ENCODE data around the gene PGC. TPM values are rescaled to one million over a fixed set of nuclear protein-coding genes. Genes with fewer than 3 reads are reported as not detected.

The PGC gene
- total RNA-seq, 2 donors from 2014 or later: not detected

GRCh38 chr6:41746107-41746506 is 1.1 kb downstream of the PGC start:
- DNase-seq (ENCODE audit: low spot score): no peak
- no peak for TF ChIP-seq CTCF (IDR thresholded peaks at IDR 0.05)
- Histone ChIP-seq H3K27ac (no peak overlapping the region), H3K4me3 (no peak overlapping the region), H3K4me1 (no peaks in the 10 kb centered on the region), H3K9me3 (no peaks in the 10 kb centered on the region), H3K36me3 (no peaks in the 10 kb centered on the region), H3K27me3 (no peaks in the 10 kb centered on the region)

- Histone ChIP-seq H3K9me3 (no peaks in the 10 kb centered on the region), H3K4me1 (no peaks in the 10 kb centered on the region), H3K27me3 (no peaks in the 10 kb centered on the region), H3K27ac (no peak overlapping the region), H3K4me3 (no peak overlapping the region), H3K36me3 (no peaks in the 10 kb centered on the region)
- DNase-seq (ENCODE audit: low spot score): no peak
- TF ChIP-seq CTCF (IDR thresholded peaks at IDR 0.05): no peak
These were observed 2.9 kb downstream of the PGC start for GRCh38 chr6:41744236-41744787.

- Histone ChIP-seq H3K4me3 (no peak overlapping the region), H3K27me3 (no peaks in the 10 kb centered on the region), H3K9me3 (no peaks in the 10 kb centered on the region), H3K4me1 (no peaks in the 10 kb centered on the region), H3K36me3 (no peaks in the 10 kb centered on the region), H3K27ac (no peak overlapping the region)
- no peak for TF ChIP-seq CTCF (IDR thresholded peaks at IDR 0.05)
- DNase-seq (ENCODE audit: low spot score): no peak
These were observed 3.6 kb downstream of the PGC start for GRCh38 chr6:41743406-41744235.

- TF ChIP-seq CTCF (IDR thresholded peaks at IDR 0.05): no peak
- Histone ChIP-seq H3K27ac (no peak overlapping the region), H3K27me3 (no peaks in the 10 kb centered on the region), H3K4me1 (no peaks in the 10 kb centered on the region), H3K36me3 (no peaks in the 10 kb centered on the region), H3K4me3 (no peak overlapping the region), H3K9me3 (no peaks in the 10 kb centered on the region)
- no peak for DNase-seq (ENCODE audit: low spot score)
These were observed 5.3 kb downstream of the PGC start for GRCh38 chr6:41741625-41742490.

GRCh38 chr6:41740366-41741162 is 6.6 kb downstream of the PGC start:
- H3K27me3 ChIP-seq: no peaks in the 10 kb centered on the region
- H3K4me1 ChIP-seq: peaks cover 0 to 6% of the 10 kb centered on the region in 2 donors
- H3K4me3 ChIP-seq: no peak overlapping the region
- DNase-seq (ENCODE audit: low spot score): no peak
- no peak overlapping the region for H3K27ac ChIP-seq
- H3K36me3 ChIP-seq: no peaks in the 10 kb centered on the region
- H3K9me3 ChIP-seq: no peaks in the 10 kb centered on the region
- TF ChIP-seq CTCF (IDR thresholded peaks at IDR 0.05): no peak
